CD8-positive, alpha-beta memory T cell (primary cell): ENCODE measurements around the gene FAM3B. TPM values are rescaled to one million over a fixed set of nuclear protein-coding genes. Genes with fewer than 3 reads are reported as not detected.

ENCODE experiments used
- CTCF ChIA-PET: fragments of 350-600 bp; sonication (Branson Sonifier 250); formaldehyde crosslinking; loops from one replicate; lab custom pipeline; 2021; ENCODE audit warnings: antibody characterized with exemption; lab: Charles Lee
- POLR2A ChIA-PET: fragments of 350-600 bp; sonication (Branson Sonifier 250); formaldehyde crosslinking; loops from one replicate; lab custom pipeline; 2021; ENCODE audit warnings: antibody characterized with exemption; lab: Charles Lee
- DNase-seq, 5 donors: peaks; one replicate each; pipeline versions ENCODE4 v3.0.0 to v3.0.0-alpha.2; 2020 to 2022; ENCODE audit warnings: mixed read lengths in 1 of 5
- H3K27ac ChIP-seq: one replicate; pipeline ENCODE4 v1.7.0; 2013; ENCODE audit warnings: low read depth, mild to moderate bottlenecking, low read length, moderate library complexity
- H3K27me3 ChIP-seq: 2 replicates; pipeline ENCODE4 v1.7.0; 2013; ENCODE audit warnings: low read length, mild to moderate bottlenecking; ENCODE audit not compliant: insufficient read depth, poor library complexity, severe bottlenecking
- H3K36me3 ChIP-seq: 2 replicates; pipeline ENCODE4 v1.7.0; 2013; ENCODE audit warnings: mild to moderate bottlenecking, low read length, moderate library complexity; ENCODE audit not compliant: insufficient read depth
- H3K4me1 ChIP-seq: 2 replicates; pipeline ENCODE4 v1.7.0; 2013; ENCODE audit warnings: mild to moderate bottlenecking, low read length, moderate library complexity; ENCODE audit not compliant: insufficient read depth
- H3K4me3 ChIP-seq: 2 replicates; pipeline ENCODE4 v1.7.0; 2013; ENCODE audit warnings: mild to moderate bottlenecking, low read length
- H3K9me3 ChIP-seq: 2 replicates; pipeline ENCODE4 v1.7.0; 2013; ENCODE audit warnings: mild to moderate bottlenecking, low read length
- H3K27ac Mint-ChIP-seq, 8 donors: one replicate each; pipeline ENCODE4 v1.8.0; 2020 to 2021; ENCODE audit warnings: mixed read lengths in 8 of 8, mild to moderate bottlenecking in 6 of 8, inconsistent platforms in 3 of 8, moderate library complexity in 3 of 8
- H3K27me3 Mint-ChIP-seq, 2 donors: one replicate each; pipeline ENCODE4 v1.8.0; 2020 to 2021; ENCODE audit warnings: mixed read lengths in 2 of 2, mild to moderate bottlenecking in 1 of 2, moderate library complexity in 1 of 2
- H3K36me3 Mint-ChIP-seq, 3 donors: one replicate each; pipeline ENCODE4 v1.8.0; 2020 to 2021; ENCODE audit warnings: mixed read lengths in 3 of 3, inconsistent platforms in 1 of 3, mild to moderate bottlenecking in 1 of 3
- H3K4me1 Mint-ChIP-seq, 3 donors: one replicate each; pipeline ENCODE4 v1.8.0; 2020 to 2021; ENCODE audit warnings: mixed read lengths in 3 of 3, inconsistent platforms in 1 of 3, mild to moderate bottlenecking in 1 of 3
- H3K4me3 Mint-ChIP-seq, 7 donors: one replicate each; pipeline ENCODE4 v1.8.0; 2020 to 2021; ENCODE audit warnings: mixed read lengths in 7 of 7, mild to moderate bottlenecking in 6 of 7, moderate library complexity in 4 of 7, inconsistent platforms in 2 of 7
- H3K9me3 Mint-ChIP-seq, 5 donors: one replicate each; pipeline ENCODE4 v1.8.0; 2020 to 2022; ENCODE audit warnings: mixed read lengths in 5 of 5, mild to moderate bottlenecking in 3 of 5, moderate library complexity in 2 of 5, inconsistent platforms in 1 of 5
- polyA plus RNA-seq: library from polyadenylated mRNA; unstranded; fragments of 300-500 nt; fragmentation: Illumina TruSeq; gene quantifications from one replicate; pipeline ENCODE4 v1.2.3, GENCODE V29; 2021
- total RNA-seq, 2 experiments: library from RNA; stranded (reverse); gene quantifications; one replicate each; pipeline ENCODE4 v1.2.3, GENCODE V29; 2021

Gene FAM3B
- total and polyA plus RNA-seq, 3 experiments from 2014 or later = not detected

- H3K36me3 Mint-ChIP-seq = no peaks in the 10 kb centered on the region
- ChIA-PET POLR2A (interaction anchor here (1.5 kb wide), 1 partner anchor 142 kb away, joined by 4 read pairs; no protein-coding TSS in a partner anchor), CTCF (interaction anchor here (0.6 to 6.9 kb wide), 29 partner anchors 9 to 834 kb away, joined by 3 to 92 read pairs (median 4); partner anchors contain the start of gene MX2)
- peaks cover 6 to 32% of the 10 kb centered on the region in 2 donors for H3K27me3 Mint-ChIP-seq
- H3K4me3 ChIP-seq = no peak overlapping the region
- no peaks in the 10 kb centered on the region for H3K4me1 ChIP-seq
- H3K9me3 ChIP-seq = no peaks in the 10 kb centered on the region
- no peak overlapping the region for H3K27ac Mint-ChIP-seq
- no peaks in the 10 kb centered on the region for H3K27me3 ChIP-seq
- no peaks in the 10 kb centered on the region for H3K36me3 ChIP-seq
- DNase-seq = peak in 4 of 5 donors; percentile 15 to 64 (median 56)
- H3K9me3 Mint-ChIP-seq = no peaks in the 10 kb centered on the region
- no peak overlapping the region for H3K27ac ChIP-seq
- H3K4me3 Mint-ChIP-seq = no peak overlapping the region
- no peaks in the 10 kb centered on the region for H3K4me1 Mint-ChIP-seq
These were observed 33.3 kb upstream of the FAM3B start for GRCh38 chr21:41283211-41283818.

GRCh38 chr21:41289431-41289830, 27.2 kb upstream of the FAM3B start:
- Mint-ChIP-seq H3K9me3 (no peaks in the 10 kb centered on the region), H3K27ac (no peak overlapping the region), H3K4me3 (no peak overlapping the region), H3K36me3 (no peaks in the 10 kb centered on the region), H3K4me1 (peaks cover 3 to 11% (median 8%) of the 10 kb centered on the region in 3 donors), H3K27me3 (peaks cover 11 to 29% of the 10 kb centered on the region in 2 donors)
- DNase-seq = no peak
- Histone ChIP-seq H3K4me3 (no peak overlapping the region), H3K4me1 (no peaks in the 10 kb centered on the region), H3K27ac (no peak overlapping the region), H3K27me3 (peaks cover 4% of the 10 kb centered on the region), H3K36me3 (no peaks in the 10 kb centered on the region), H3K9me3 (no peaks in the 10 kb centered on the region)
- POLR2A ChIA-PET = no interaction called here
- CTCF ChIA-PET = no interaction called here

- H3K27me3 Mint-ChIP-seq = peaks cover 14 to 38% of the 10 kb centered on the region in 2 donors
- no peak for DNase-seq
- no peaks in the 10 kb centered on the region for H3K9me3 Mint-ChIP-seq
- no peak overlapping the region for H3K27ac Mint-ChIP-seq
- H3K4me1 ChIP-seq = no peaks in the 10 kb centered on the region
- peaks cover 3 to 11% (median 8%) of the 10 kb centered on the region in 3 donors for H3K4me1 Mint-ChIP-seq
- no peaks in the 10 kb centered on the region for H3K9me3 ChIP-seq
- no peaks in the 10 kb centered on the region for H3K36me3 ChIP-seq
- POLR2A ChIA-PET = no interaction called here
- peaks cover 4% of the 10 kb centered on the region for H3K27me3 ChIP-seq
- CTCF ChIA-PET = no interaction called here
- H3K27ac ChIP-seq = no peak overlapping the region
- no peak overlapping the region for H3K4me3 ChIP-seq
- H3K36me3 Mint-ChIP-seq = no peaks in the 10 kb centered on the region
- no peak overlapping the region for H3K4me3 Mint-ChIP-seq
These were observed 26.3 kb upstream of the FAM3B start for GRCh38 chr21:41290106-41290799.

GRCh38 chr21:41294548-41295231, 21.9 kb upstream of the FAM3B start:
- Histone ChIP-seq H3K27ac (no peak overlapping the region), H3K9me3 (no peaks in the 10 kb centered on the region), H3K36me3 (no peaks in the 10 kb centered on the region), H3K4me1 (no peaks in the 10 kb centered on the region), H3K4me3 (no peak overlapping the region), H3K27me3 (peaks cover 4% of the 10 kb centered on the region)
- Mint-ChIP-seq H3K27me3 (peaks cover 27 to 61% of the 10 kb centered on the region in 2 donors), H3K4me1 (peaks cover 3 to 11% (median 8%) of the 10 kb centered on the region in 3 donors), H3K4me3 (no peak overlapping the region), H3K27ac (no peak overlapping the region), H3K9me3 (no peaks in the 10 kb centered on the region), H3K36me3 (no peaks in the 10 kb centered on the region)
- POLR2A ChIA-PET = no interaction called here
- DNase-seq = no peak
- CTCF ChIA-PET = interaction anchor here (1.9 kb wide), 1 partner anchor 11 kb away, joined by 5 read pairs; no protein-coding TSS in a partner anchor

- Mint-ChIP-seq H3K4me3 (no peak overlapping the region), H3K36me3 (no peaks in the 10 kb centered on the region), H3K4me1 (peaks cover 3 to 11% (median 8%) of the 10 kb centered on the region in 3 donors), H3K9me3 (peaks cover 0 to 2% (median 0%) of the 10 kb centered on the region in 5 donors), H3K27me3 (peaks cover 23 to 57% of the 10 kb centered on the region in 2 donors), H3K27ac (no peak overlapping the region)
- Histone ChIP-seq H3K4me3 (no peak overlapping the region), H3K27me3 (peaks cover 4% of the 10 kb centered on the region), H3K27ac (no peak overlapping the region), H3K36me3 (no peaks in the 10 kb centered on the region), H3K4me1 (no peaks in the 10 kb centered on the region), H3K9me3 (no peaks in the 10 kb centered on the region)
- ChIA-PET CTCF (interaction anchor here (1.9 kb wide), 1 partner anchor 12 kb away, joined by 5 read pairs; no protein-coding TSS in a partner anchor), POLR2A (no interaction called here)
- DNase-seq = no peak
These were observed 20.8 kb upstream of the FAM3B start for GRCh38 chr21:41295721-41296254.

- peaks cover 16 to 19% of the 10 kb centered on the region in 2 donors for H3K27me3 Mint-ChIP-seq
- H3K27ac ChIP-seq = no peak overlapping the region
- H3K4me3 Mint-ChIP-seq = no peak overlapping the region
- H3K4me1 Mint-ChIP-seq = no peaks in the 10 kb centered on the region
- no peak for DNase-seq
- H3K4me1 ChIP-seq = no peaks in the 10 kb centered on the region
- H3K27me3 ChIP-seq = no peaks in the 10 kb centered on the region
- no peak overlapping the region for H3K27ac Mint-ChIP-seq
- no peaks in the 10 kb centered on the region for H3K36me3 ChIP-seq
- CTCF ChIA-PET = no interaction called here
- H3K4me3 ChIP-seq = no peak overlapping the region
- no peaks in the 10 kb centered on the region for H3K9me3 ChIP-seq
- POLR2A ChIA-PET = no interaction called here
- H3K9me3 Mint-ChIP-seq = peaks cover 0 to 3% (median 0%) of the 10 kb centered on the region in 5 donors
- no peaks in the 10 kb centered on the region for H3K36me3 Mint-ChIP-seq
These were observed 13.6 kb upstream of the FAM3B start for GRCh38 chr21:41302976-41303375.

- CTCF ChIA-PET = no interaction called here
- Mint-ChIP-seq H3K27ac (no peak overlapping the region), H3K4me3 (no peak overlapping the region), H3K4me1 (no peaks in the 10 kb centered on the region), H3K27me3 (peaks cover 9 to 14% of the 10 kb centered on the region in 2 donors), H3K36me3 (no peaks in the 10 kb centered on the region), H3K9me3 (peaks cover 0 to 3% (median 0%) of the 10 kb centered on the region in 5 donors)
- no peak overlapping the region for H3K27ac ChIP-seq
- no peaks in the 10 kb centered on the region for H3K27me3 ChIP-seq
- no peaks in the 10 kb centered on the region for H3K36me3 ChIP-seq
- H3K4me1 ChIP-seq = no peaks in the 10 kb centered on the region
- H3K4me3 ChIP-seq = no peak overlapping the region
- no peaks in the 10 kb centered on the region for H3K9me3 ChIP-seq
- no peak for DNase-seq
- POLR2A ChIA-PET = no interaction called here
These were observed 12.4 kb upstream of the FAM3B start for GRCh38 chr21:41304068-41304720.
